OCI-LY3 (cell line): ENCODE data around the gene MINDY1.
A peak's percentile ranks its signal among the peaks of the same experiment; 100 is the strongest.

ENCODE experiments used
- H2AFZ ChIP-seq: fragments of 200-600, 300-600 bp; shearing (Covaris generic); 2 replicates; pipeline ENCODE4 v1.6.0; 2014; ENCODE audit warnings: antibody characterized with exemption, low read depth, low read length
- H3K27ac ChIP-seq: fragments of 200-600, 300-600 bp; sonication (generic); 2 replicates; pipeline ENCODE4 v1.5.1; 2014; ENCODE audit warnings: mild to moderate bottlenecking, low read length, moderate library complexity, mixed read lengths
- H3K27me3 ChIP-seq: fragments of 200-600, 300-600 bp; sonication (generic); 2 replicates; pipeline ENCODE4 v1.6.1; 2014; ENCODE audit warnings: low read depth, low read length, mixed read lengths
- H3K36me3 ChIP-seq: fragments of 200-600, 300-600 bp; sonication (generic); replicated peaks from 2 replicates; pipeline ENCODE3; 2014; ENCODE audit warnings: low read depth, low read length, mixed read lengths
- H3K4me1 ChIP-seq: fragments of 300-600, 200-600 bp; sonication (generic); 2 replicates; pipeline ENCODE4 v1.6.1; 2014; ENCODE audit warnings: low read length, mixed read lengths
- H3K4me2 ChIP-seq: fragments of 200-600, 300-600 bp; sonication (generic); 2 replicates; pipeline ENCODE4 v1.6.1; 2014; ENCODE audit warnings: low read length, mixed read lengths
- H3K4me3 ChIP-seq: fragments of 300-600, 200-600 bp; sonication (generic); 2 replicates; pipeline ENCODE4 v1.5.1; 2014; ENCODE audit warnings: antibody characterized with exemption, mild to moderate bottlenecking, low read length, moderate library complexity
- H3K79me2 ChIP-seq: fragments of 300-600, 200-600 bp; shearing (Covaris generic); 2 replicates; pipeline ENCODE4 v1.6.1; 2014; ENCODE audit warnings: mild to moderate bottlenecking, low read length, mixed read lengths
- H3K9ac ChIP-seq: fragments of 300-600, 200-600 bp; shearing (Covaris generic); 2 replicates; pipeline ENCODE4 v1.6.0; 2014; ENCODE audit warnings: mild to moderate bottlenecking, low read length, moderate library complexity
- H3K9me3 ChIP-seq: fragments of 200-600, 300-600 bp; shearing (Covaris generic); 2 replicates; pipeline ENCODE4 v1.6.1; 2014; ENCODE audit warnings: low read length, mixed read lengths; ENCODE audit not compliant: insufficient read depth
- H4K20me1 ChIP-seq: fragments of 200-600, 300-600 bp; sonication (generic); 2 replicates; pipeline ENCODE4 v1.6.1; 2016; ENCODE audit warnings: low read length, mixed read lengths; ENCODE audit not compliant: insufficient read depth
- CTCF ChIP-seq: fragments of 200-600, 300-600 bp; sonication (generic); IDR thresholded peaks from 2 replicates; pipeline ENCODE4 v1.5.1; 2014; ENCODE audit warnings: antibody characterized with exemption, low read length, low read depth
- EZH2phosphoT487 ChIP-seq: fragments of 200-600 bp; shearing (Covaris generic); IDR thresholded peaks from 2 replicates; pipeline ENCODE4 v1.6.1; 2018; ENCODE audit warnings: antibody characterized with exemption, mixed run types, low read depth

Gene MINDY1

GRCh38 chr1:150979092-150980056, 27.3 kb downstream of the MINDY1 start:
- no peaks in the 10 kb centered on the region for H4K20me1 ChIP-seq
- peak overlapping the region; percentile 88 for H3K4me2 ChIP-seq
- peak overlapping the region; percentile 69 for H3K9ac ChIP-seq
- peaks cover 35% of the 10 kb centered on the region for H3K4me1 ChIP-seq
- H3K79me2 ChIP-seq = peaks cover 18% of the 10 kb centered on the region
- H3K4me3 ChIP-seq = peak overlapping the region; percentile 71
- H3K36me3 ChIP-seq = no peaks in the 10 kb centered on the region
- H3K27ac ChIP-seq = peak overlapping the region; percentile 17
- no peaks in the 10 kb centered on the region for H3K9me3 ChIP-seq
- TF ChIP-seq CTCF (peak; percentile 100), EZH2phosphoT487 (no peak)
- no peaks in the 10 kb centered on the region for H3K27me3 ChIP-seq
- H2AFZ ChIP-seq = peak overlapping the region; percentile 94

GRCh38 chr1:150976879-150977694, 29.6 kb downstream of the MINDY1 start:
- Histone ChIP-seq H3K4me2 (peak overlapping the region; percentile 98), H3K4me1 (peaks cover 50% of the 10 kb centered on the region), H2AFZ (peak overlapping the region; percentile 61), H3K79me2 (peaks cover 41% of the 10 kb centered on the region), H3K9me3 (no peaks in the 10 kb centered on the region), H3K27ac (peak overlapping the region; percentile 52), H3K9ac (peak overlapping the region; percentile 74), H3K36me3 (peaks cover 2% of the 10 kb centered on the region), H3K4me3 (peak overlapping the region; percentile 76), H4K20me1 (peaks cover 14% of the 10 kb centered on the region), H3K27me3 (no peaks in the 10 kb centered on the region)
- no peak for TF ChIP-seq EZH2phosphoT487
- no peak for TF ChIP-seq CTCF

GRCh38 chr1:150976401-150976821, 30.3 kb downstream of the MINDY1 start:
- H3K4me3 ChIP-seq = no peak overlapping the region
- peaks cover 48% of the 10 kb centered on the region for H3K79me2 ChIP-seq
- peaks cover 2% of the 10 kb centered on the region for H3K36me3 ChIP-seq
- no peak overlapping the region for H3K27ac ChIP-seq
- H2AFZ ChIP-seq = no peak overlapping the region
- H3K9me3 ChIP-seq = no peaks in the 10 kb centered on the region
- no peak for TF ChIP-seq CTCF
- no peak for TF ChIP-seq EZH2phosphoT487
- H3K4me2 ChIP-seq = peak overlapping the region; percentile 98
- peaks cover 55% of the 10 kb centered on the region for H3K4me1 ChIP-seq
- H3K9ac ChIP-seq = no peak overlapping the region
- H4K20me1 ChIP-seq = peaks cover 20% of the 10 kb centered on the region
- H3K27me3 ChIP-seq = no peaks in the 10 kb centered on the region
